Thyroid gland (tissue), 4 donors: Measurements from ENCODE around the gene PRM1.

ENCODE experiments used
- POLR2A ChIP-seq, 2 donors: fragments of 450-650 bp; IDR thresholded peaks; one replicate each; pipeline ENCODE4 v1.6.1; 2017; ENCODE audit warnings: antibody characterized with exemption in 2 of 2, mild to moderate bottlenecking in 2 of 2, moderate library complexity in 1 of 2
- TF ChIP-seq, protein P1 (sequence below), 6 experiments: fragments of 200-600 bp in 3 of 6; fragments of 450-650 bp in 3 of 6; sonication (generic) in 3 of 6; IDR thresholded peaks; one replicate each; pipeline ENCODE4 v1.5.1; 2016 to 2019; ENCODE audit warnings: antibody characterized with exemption in 6 of 6, mild to moderate bottlenecking in 2 of 6, inconsistent platforms in 1 of 6, moderate library complexity in 1 of 6

DNA sequence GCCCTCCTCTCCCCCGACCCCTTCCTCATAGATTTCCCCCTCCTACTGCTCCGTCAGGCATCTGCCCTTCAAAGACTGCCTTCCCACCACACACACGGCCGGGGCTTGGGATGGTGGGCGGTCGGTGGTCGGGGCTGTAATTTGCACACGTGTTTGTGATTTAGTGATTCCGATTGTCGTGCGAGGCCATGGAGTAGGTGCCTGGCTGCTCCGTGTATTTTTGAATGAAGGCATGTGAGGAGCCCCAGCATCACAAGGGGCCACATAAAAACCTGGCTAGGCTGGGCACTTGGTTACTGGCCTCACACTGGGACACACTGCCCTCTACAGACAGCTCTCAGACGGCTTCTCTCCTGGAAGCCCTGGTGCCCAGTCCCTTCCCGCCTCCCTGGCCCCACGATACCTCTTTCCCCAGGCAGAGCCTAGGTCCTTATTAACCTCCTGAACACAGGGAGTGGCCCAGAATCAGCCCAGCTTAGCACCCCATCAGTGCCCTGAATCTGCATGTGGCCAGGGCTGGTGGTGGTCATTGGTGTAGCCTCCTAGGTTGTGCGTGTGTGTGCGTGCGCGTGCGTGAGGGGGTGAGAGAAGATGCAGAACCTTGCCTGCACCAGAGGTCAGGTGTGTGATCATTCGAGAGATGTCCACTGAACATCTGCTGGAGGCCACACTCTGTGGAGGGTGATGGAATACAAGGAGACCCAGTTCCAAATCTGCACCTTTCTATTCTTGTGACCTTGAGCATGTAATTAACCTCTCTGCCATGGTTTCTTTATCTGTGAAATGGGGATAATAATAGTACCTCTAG lies 23.8 kb downstream of the PRM1 start:
- TF ChIP-seq, protein P1, sequence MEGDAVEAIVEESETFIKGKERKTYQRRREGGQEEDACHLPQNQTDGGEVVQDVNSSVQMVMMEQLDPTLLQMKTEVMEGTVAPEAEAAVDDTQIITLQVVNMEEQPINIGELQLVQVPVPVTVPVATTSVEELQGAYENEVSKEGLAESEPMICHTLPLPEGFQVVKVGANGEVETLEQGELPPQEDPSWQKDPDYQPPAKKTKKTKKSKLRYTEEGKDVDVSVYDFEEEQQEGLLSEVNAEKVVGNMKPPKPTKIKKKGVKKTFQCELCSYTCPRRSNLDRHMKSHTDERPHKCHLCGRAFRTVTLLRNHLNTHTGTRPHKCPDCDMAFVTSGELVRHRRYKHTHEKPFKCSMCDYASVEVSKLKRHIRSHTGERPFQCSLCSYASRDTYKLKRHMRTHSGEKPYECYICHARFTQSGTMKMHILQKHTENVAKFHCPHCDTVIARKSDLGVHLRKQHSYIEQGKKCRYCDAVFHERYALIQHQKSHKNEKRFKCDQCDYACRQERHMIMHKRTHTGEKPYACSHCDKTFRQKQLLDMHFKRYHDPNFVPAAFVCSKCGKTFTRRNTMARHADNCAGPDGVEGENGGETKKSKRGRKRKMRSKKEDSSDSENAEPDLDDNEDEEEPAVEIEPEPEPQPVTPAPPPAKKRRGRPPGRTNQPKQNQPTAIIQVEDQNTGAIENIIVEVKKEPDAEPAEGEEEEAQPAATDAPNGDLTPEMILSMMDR (IDR thresholded peaks at IDR 0.05) = peak in 5 of 6 experiments; percentile 63 to 84 (median 78)
- no peak for TF ChIP-seq POLR2A (IDR thresholded peaks at IDR 0.05)
